GM21423 (cell line): ENCODE data around the gene MCRIP1.

Source experiments
- ATAC-seq: cut with Tn5 transposase; IDR thresholded peaks from one replicate; pipeline ENCODE4 v1.9.1; 2021; ENCODE audit warnings: mild to moderate bottlenecking, moderate library complexity; ENCODE audit not compliant: unreplicated experiment

Gene MCRIP1

DNA sequence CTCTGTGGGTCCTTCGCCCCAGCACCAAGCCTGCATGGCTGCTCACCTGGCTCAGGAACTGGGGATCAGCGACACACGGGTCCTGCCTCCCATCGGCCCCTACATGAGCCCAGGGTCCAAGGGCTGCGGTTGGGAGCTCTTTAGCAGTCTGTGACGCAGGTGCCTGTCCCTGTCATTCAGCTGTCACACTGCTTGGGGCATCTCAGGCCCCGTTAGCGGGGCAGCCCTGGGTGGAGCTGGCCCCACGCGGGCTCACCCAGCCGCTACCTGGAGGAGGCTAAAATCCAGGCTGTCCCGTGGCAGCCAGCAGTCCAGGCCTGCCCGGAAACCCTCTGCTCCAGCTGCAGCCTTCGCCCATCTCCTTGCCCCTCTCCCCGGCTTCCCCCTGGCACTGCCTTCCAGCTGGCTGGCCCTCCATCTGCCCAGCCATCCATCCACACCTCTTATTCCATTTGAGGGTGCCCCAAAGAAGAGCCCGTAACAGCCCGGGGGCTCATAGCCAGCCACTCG lies 25.8 kb downstream of the MCRIP1 start:
- ATAC-seq = no peak

GRCh38 chr17:81806461-81807209 lies 26.5 kb downstream of the MCRIP1 start:
- ATAC-seq = no peak

DNA sequence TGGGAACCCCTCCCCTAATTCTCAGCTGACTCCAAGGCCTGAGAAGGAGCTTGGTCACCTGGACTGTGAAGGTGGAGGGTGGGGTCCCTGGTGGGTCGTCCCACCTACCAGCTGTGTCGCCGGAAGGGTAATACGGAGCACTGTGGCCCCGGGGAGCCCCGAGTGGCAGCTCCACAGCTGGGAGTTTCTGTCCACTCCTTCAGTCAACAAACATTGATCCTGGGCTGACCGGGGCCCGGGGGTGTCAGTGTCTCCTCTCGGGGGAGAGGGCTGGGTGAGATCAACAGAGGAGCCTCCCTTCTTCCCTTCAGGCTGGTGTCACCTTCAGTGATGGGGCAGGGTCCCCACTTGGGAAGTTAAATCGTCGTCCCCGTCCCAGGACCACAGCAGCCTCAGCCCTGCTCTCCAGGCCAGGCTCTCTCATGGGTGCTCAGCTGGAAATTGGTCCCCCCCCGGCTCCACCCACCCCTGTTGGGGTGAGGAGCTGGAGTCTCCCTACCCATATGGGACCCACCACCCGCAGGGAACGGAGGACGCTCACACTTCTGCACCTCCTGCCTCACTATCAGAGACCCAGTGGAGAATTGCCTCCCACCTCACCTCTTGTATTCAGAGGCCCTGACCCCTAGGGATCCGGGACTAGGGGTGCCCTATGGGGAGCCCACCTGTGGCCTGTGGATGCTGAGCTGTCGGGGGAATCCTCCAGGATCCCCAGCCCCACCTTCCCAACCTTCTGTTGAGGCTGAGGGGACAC lies 27.2 kb downstream of the MCRIP1 start:
- no peak for ATAC-seq

- ATAC-seq = no peak
Measured at GRCh38 chr17:81804559-81805399, 28.3 kb downstream of the MCRIP1 start.

DNA sequence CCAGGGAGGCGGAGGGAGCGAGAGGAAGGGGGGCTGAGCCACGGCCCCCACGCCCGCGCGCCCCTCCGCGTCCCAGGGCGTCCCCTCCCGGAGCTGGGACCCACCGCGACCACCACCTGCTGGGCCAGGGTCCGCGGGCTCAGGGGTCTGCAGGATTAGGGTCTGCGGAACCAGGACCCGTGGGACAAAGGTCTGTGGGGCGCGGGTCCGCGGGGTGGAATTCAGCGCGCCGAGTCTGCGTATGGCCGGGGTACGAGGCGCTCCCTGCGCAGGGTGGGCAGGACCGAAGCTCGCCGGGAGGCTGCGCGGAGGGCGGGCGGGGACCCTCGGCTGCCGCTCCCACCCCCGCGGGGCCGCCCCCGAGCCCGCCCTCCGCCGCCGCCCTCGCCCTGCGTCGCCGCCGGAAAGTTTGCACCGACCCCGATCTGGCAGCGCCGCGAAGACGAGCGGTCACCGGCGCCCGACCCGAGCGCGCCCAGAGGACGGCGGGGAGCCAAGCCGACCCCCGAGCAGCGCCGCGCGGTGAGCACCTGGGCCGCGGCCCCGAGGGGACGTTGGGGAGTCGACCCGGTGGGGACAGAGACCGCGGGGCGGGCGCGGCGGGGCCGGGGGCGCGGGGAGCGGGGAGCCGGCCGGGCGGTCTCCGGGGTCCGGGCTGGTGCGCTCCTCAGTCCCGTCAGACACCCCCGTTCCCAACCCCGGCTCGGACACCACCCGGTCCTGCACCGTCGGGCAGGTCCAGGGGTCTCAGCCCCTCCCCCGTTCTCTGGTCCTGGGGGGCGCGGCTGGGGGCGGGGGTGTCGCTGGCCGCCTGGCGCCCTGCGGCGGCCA lies 29.1 kb downstream of the MCRIP1 start, which contains the start of gene GCGR:
GCGR (plus strand) TSS at position 423 of the 831 bp plus-strand sequence. CDS start 4,869 bp downstream, outside the sequence.
- no peak for ATAC-seq

DNA sequence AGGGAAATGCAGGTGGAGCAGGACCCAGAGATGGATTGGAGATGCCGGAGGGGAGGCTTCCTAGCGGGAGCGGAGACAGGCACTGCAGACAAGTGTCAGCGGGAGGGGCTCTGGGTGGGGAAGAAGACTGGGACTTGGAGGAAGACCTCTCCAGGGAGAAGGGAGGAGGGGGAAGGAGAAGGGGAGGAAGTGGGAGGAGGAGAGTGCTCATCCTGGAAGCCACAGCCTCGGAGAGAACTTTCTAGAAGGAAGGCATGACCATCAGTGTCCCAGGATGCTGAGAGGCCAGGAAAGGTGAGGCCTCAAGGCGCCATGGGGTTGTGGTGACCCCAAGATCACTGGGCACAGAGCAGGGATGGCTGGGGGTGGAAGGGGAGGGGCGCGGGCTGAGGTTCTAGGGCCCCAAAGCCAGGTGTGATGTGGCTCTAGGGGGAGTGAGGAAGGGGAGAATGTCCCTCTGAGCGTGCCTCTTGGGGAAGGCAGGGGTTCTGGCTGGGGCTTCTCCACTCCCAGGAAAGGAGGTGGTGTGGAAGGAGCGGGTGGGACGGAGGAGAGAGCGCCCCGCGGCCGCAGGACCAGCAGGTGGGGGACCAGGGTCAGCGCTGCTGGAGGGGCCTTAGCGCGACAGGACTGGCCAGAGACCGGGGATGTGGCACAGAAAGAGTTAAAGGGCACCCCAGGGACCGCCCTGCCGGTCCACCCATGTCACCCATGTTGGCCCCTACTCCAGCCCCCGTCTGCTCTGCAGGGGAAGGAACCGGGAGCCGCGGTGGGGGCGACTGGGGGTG lies 30.0 kb downstream of the MCRIP1 start:
- ATAC-seq = no peak

- no peak for ATAC-seq
Measured at GRCh38 chr17:81802048-81802758, 30.9 kb downstream of the MCRIP1 start.

GRCh38 chr17:81801327-81801726 lies 31.8 kb downstream of the MCRIP1 start:
- ATAC-seq = no peak

DNA sequence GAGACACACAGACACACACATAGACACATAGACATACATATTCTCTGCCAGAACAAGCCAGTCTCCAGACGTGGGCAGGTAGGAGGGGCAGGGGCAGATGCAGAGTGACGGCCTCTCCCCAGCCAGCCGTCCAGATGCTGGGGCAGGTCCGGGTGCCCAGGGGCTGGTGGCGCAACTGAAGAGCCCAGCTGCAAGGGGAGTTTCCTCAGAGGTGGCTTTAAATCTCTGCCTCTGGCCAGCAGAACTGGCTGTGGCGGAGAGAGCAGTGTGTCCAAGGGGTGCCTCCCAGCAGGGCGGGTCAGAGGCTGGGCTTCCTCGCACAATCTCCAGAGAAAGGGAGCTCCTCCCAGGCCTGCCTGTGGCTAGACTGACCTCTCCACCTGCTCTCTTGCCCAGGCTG lies 38.6 kb downstream of the MCRIP1 start:
- no peak for ATAC-seq

GRCh38 chr17:81794074-81794476 lies 39.0 kb downstream of the MCRIP1 start:
- ATAC-seq = no peak

GRCh38 chr17:81792675-81793615 lies 40.1 kb downstream of the MCRIP1 start:
- no peak for ATAC-seq
